GM12878 (cell line): Measurements from ENCODE around the gene COL24A1. TPM values are rescaled to one million over a fixed set of nuclear protein-coding genes. Genes with fewer than 3 reads are reported as not detected.

Experiments used
- BCL11A ChIP-seq: IDR thresholded peaks from 2 replicates; pipeline ENCODE4 v1.6.1; 2011; ENCODE audit warnings: low read depth, low read length
- CHD4 ChIP-seq: fragments of 200-600 bp; sonication (generic); IDR thresholded peaks from 2 replicates; pipeline ENCODE4 v1.6.1; 2016; ENCODE audit warnings: mild to moderate bottlenecking
- EED ChIP-seq: sonication (generic); IDR thresholded peaks from 2 replicates; pipeline ENCODE4 v1.6.1; 2016; ENCODE audit warnings: antibody characterized with exemption, low read depth
- FOXM1 ChIP-seq: IDR thresholded peaks from 2 replicates; pipeline ENCODE4 v1.6.1; 2012; ENCODE audit warnings: low read depth, mild to moderate bottlenecking, inconsistent platforms, low read length, moderate library complexity
- GABPA ChIP-seq: IDR thresholded peaks from 2 replicates; pipeline ENCODE4 v1.6.1; 2014; ENCODE audit warnings: antibody characterized with exemption, low read depth, mild to moderate bottlenecking, inconsistent platforms
- JUNB ChIP-seq: IDR thresholded peaks from 2 replicates; pipeline ENCODE4 v1.6.1; 2016; ENCODE audit warnings: antibody characterized with exemption, mild to moderate bottlenecking
- KAT2A ChIP-seq: conservative IDR thresholded peaks from 2 replicates; pipeline ENCODE4 v1.6.1; 2011; ENCODE audit warnings: low read depth, low read length; ENCODE audit not compliant: control insufficient read depth
- MYC ChIP-seq: IDR thresholded peaks from 2 replicates; pipeline ENCODE4 v1.6.1; 2011; ENCODE audit warnings: mild to moderate bottlenecking, low read length, moderate library complexity, inconsistent platforms; ENCODE audit not compliant: insufficient read depth, insufficient replicate concordance, insufficient read length, severe bottlenecking
- NR2C2 ChIP-seq: IDR thresholded peaks from 2 replicates; pipeline ENCODE4 v1.6.1; 2011; ENCODE audit warnings: borderline replicate concordance, low read depth; ENCODE audit not compliant: control insufficient read depth, insufficient read length
- PAX5 ChIP-seq: IDR thresholded peaks from 2 replicates; pipeline ENCODE4 v1.6.1; 2011; ENCODE audit warnings: low read depth, low read length, borderline replicate concordance
- PKNOX1 ChIP-seq: fragments of 450-650 bp; IDR thresholded peaks from 2 replicates; pipeline ENCODE4 v1.6.1; 2016; ENCODE audit warnings: mild to moderate bottlenecking
- RELA ChIP-seq: fragments of 450-650 bp; IDR thresholded peaks from 2 replicates; pipeline ENCODE4 v1.8.0; 2014; ENCODE audit warnings: borderline replicate concordance; ENCODE audit not compliant: partially characterized antibody
- SMAD5 ChIP-seq: IDR thresholded peaks from 2 replicates; pipeline ENCODE4 v1.6.1; 2016; ENCODE audit warnings: antibody characterized with exemption, low read depth
- SREBF1 ChIP-seq: IDR thresholded peaks from 2 replicates; pipeline ENCODE4 v1.6.1; 2012; ENCODE audit warnings: mild to moderate bottlenecking, low read length
- STAT3 ChIP-seq: IDR thresholded peaks from 2 replicates; pipeline ENCODE4 v1.6.1; 2011; ENCODE audit warnings: low read depth, low read length, improper control_type of control experiment
- TCF12 ChIP-seq: IDR thresholded peaks from 2 replicates; pipeline ENCODE4 v1.6.1; 2011; ENCODE audit warnings: low read depth, mild to moderate bottlenecking, low read length
- USF2 ChIP-seq: IDR thresholded peaks from 2 replicates; pipeline ENCODE4 v1.6.1; 2011; ENCODE audit warnings: low read depth, low read length, improper control_type of control experiment, borderline replicate concordance
- ZBED1 ChIP-seq: IDR thresholded peaks from 2 replicates; pipeline ENCODE4 v1.6.1; 2016; ENCODE audit warnings: borderline replicate concordance
- ZNF217 ChIP-seq: fragments of 450-650 bp; IDR thresholded peaks from 2 replicates; pipeline ENCODE4 v1.6.1; 2017; ENCODE audit warnings: antibody characterized with exemption, mild to moderate bottlenecking
- ZNF274 ChIP-seq: IDR thresholded peaks from one replicate; pipeline ENCODE4 v1.8.0; 2011; ENCODE audit not compliant: insufficient read length, insufficient read depth
- ZZZ3 ChIP-seq: IDR thresholded peaks from 2 replicates; pipeline ENCODE4 v1.6.1; 2011; ENCODE audit warnings: low read depth; ENCODE audit not compliant: control insufficient read depth, insufficient read length
- polyA plus RNA-seq, 11 experiments: library from polyadenylated mRNA; depleted of rRNA in 4 of 11; unstranded in 6 of 11; stranded (reverse) in 5 of 11; fragments of >200 nt; fragmentation: Nextera tagmentation in 4 of 11; fragmentation: Illumina TruSeq in 1 of 11; extraction: Ambion mirVana in 4 of 11; extraction: Trizol in 1 of 11; gene quantifications; 1 replicate in 1 of 11; 2 replicates in 10 of 11; pipeline versions ENCODE4 v1.2.1 to v1.2.3, GENCODE V29; 2011 to 2016; ENCODE audit warnings: inconsistent platforms in 2 of 11, missing spikeins in 2 of 11, low read depth in 1 of 11
- total RNA-seq, 4 experiments: library from RNA; depleted of rRNA in 3 of 4; stranded (reverse); fragments of >200 nt in 3 of 4; fragmentation: Illumina TruSeq in 1 of 4; extraction: Trizol in 1 of 4; gene quantifications; 2 replicates each; pipeline versions ENCODE4 v1.2.1 to v1.2.3, GENCODE V29; 2013 to 2021
- TF ChIP-seq, protein P1 (sequence below): fragments of 450-650 bp; IDR thresholded peaks from 2 replicates; pipeline ENCODE4 v1.6.1; 2017; ENCODE audit warnings: mild to moderate bottlenecking, low read depth, inconsistent platforms; ENCODE audit not compliant: poor library complexity, severe bottlenecking
- TF ChIP-seq, protein P2 (sequence below): IDR thresholded peaks from 2 replicates; pipeline ENCODE4 v1.6.1; 2012; ENCODE audit warnings: low read length, inconsistent platforms

COL24A1 gene
- total and polyA plus RNA-seq, 10 of the 15 experiments (the other 5 are each of a cell fraction or from before 2014, with no cell fraction given), result 0.19 to 4.1 (median 2.0) TPM

DNA sequence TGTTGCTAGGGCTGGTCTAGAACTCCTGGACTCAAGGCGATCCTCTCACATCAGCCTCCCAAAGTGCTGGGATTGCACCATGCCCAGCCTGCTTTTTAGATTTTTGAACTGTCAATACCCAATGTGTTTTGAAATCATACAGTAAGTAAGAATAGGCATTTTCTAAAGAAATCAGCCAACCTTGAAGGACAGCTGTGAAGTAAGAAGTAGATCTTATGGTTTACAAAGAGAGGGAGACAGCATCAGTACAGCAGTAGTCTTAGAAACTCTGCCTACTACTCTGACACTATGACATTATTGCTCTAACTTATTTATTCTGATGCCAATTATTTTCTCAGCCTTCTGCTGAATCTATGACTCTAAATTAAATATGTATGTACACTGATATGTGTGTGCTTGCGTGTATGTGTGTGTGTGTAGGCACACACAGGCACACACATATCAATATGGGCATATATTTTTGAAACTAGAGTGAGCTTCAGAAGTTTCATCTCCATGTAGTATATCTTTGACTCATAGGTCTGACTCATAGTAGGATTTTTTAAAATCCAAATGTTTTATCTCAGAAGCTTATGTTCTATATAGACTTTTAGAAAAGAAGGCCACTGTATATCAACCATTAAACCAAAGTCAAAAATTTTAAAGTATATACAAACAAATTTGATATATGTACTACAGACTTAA is 140.4 kb downstream of the COL24A1 start (continued):
- TF ChIP-seq, protein P1, sequence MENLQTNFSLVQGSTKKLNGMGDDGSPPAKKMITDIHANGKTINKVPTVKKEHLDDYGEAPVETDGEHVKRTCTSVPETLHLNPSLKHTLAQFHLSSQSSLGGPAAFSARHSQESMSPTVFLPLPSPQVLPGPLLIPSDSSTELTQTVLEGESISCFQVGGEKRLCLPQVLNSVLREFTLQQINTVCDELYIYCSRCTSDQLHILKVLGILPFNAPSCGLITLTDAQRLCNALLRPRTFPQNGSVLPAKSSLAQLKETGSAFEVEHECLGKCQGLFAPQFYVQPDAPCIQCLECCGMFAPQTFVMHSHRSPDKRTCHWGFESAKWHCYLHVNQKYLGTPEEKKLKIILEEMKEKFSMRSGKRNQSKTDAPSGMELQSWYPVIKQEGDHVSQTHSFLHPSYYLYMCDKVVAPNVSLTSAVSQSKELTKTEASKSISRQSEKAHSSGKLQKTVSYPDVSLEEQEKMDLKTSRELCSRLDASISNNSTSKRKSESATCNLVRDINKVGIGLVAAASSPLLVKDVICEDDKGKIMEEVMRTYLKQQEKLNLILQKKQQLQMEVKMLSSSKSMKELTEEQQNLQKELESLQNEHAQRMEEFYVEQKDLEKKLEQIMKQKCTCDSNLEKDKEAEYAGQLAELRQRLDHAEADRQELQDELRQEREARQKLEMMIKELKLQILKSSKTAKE, result no peak
- TF ChIP-seq SMAD5 (no peak), ZZZ3 (no peak), USF2 (no peak), FOXM1 (peak; percentile 42; the same call in 1 of the 2 replicates), STAT3 (no peak), KAT2A (no peak), GABPA (no peak), EED (0 out of 2 replicates have a peak, but pooled peaks have one; percentile 33), SREBF1 (no peak), PAX5 (peak; percentile 73; the same call in 1 of the 2 replicates), RELA (no peak), BCL11A (no peak), MYC (no peak), PKNOX1 (no peak), JUNB (peak; percentile 92), TCF12 (no peak), ZBED1 (peak; percentile 28; the same call in 1 of the 2 replicates), ZNF217 (no peak), ZNF274 (no peak), NR2C2 (no peak), CHD4 (no peak; the same call in 1 of the 2 replicates)
- TF ChIP-seq, protein P2, sequence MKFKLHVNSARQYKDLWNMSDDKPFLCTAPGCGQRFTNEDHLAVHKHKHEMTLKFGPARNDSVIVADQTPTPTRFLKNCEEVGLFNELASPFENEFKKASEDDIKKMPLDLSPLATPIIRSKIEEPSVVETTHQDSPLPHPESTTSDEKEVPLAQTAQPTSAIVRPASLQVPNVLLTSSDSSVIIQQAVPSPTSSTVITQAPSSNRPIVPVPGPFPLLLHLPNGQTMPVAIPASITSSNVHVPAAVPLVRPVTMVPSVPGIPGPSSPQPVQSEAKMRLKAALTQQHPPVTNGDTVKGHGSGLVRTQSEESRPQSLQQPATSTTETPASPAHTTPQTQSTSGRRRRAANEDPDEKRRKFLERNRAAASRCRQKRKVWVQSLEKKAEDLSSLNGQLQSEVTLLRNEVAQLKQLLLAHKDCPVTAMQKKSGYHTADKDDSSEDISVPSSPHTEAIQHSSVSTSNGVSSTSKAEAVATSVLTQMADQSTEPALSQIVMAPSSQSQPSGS, result peak; percentile 59; the same call in 1 of the 2 replicates
